Pancreas (tissue), 10 donors: ENCODE data around the gene SLC7A9. TPM values are rescaled to one million over a fixed set of nuclear protein-coding genes. Genes with fewer than 3 reads are reported as not detected.
"Not testable (repeated sequence)": the region's sequence is repeated elsewhere in the genome, so short reads cannot be mapped to it uniquely, and the experiment has no call there.

ENCODE experiments used
- ATAC-seq, 4 donors: fragments of 200-7000 bp; cut with Tn5 transposase; one replicate each; pipeline versions ENCODE4 v1.8.0 to v1.9.1; 2020; ENCODE audit warnings: mild to moderate bottlenecking in 4 of 4, moderate library complexity in 4 of 4
- DNase-seq, 6 donors: peaks; one replicate each; pipeline ENCODE4 v3.0.0-alpha.2; 2020
- FAIRE-seq: peaks from 2 replicates; lab custom pipeline; 2012; peaks lifted over from hg19 to GRCh38; lab: Jason Lieb, UNC
- H3K27ac ChIP-seq, 4 donors: fragments of 200-600 bp; sonication (generic); 1 replicate in 3 of 4; 2 replicates in 1 of 4; pipeline versions ENCODE4 v1.5.0 to v1.8.0; 2020
- H3K27me3 ChIP-seq, 4 donors: fragments of 200-600 bp; one replicate each; pipeline ENCODE4 v1.8.0; 2021
- H3K36me3 ChIP-seq, 3 donors: fragments of 200-600 bp; sonication (generic) in 1 of 3; one replicate each; pipeline versions ENCODE4 v1.5.0 to v1.8.0; 2020 to 2021
- H3K4me1 ChIP-seq, 3 donors: fragments of 200-600 bp; one replicate each; pipeline ENCODE4 v1.8.0; 2021
- H3K4me3 ChIP-seq, 4 donors: fragments of 200-600 bp; sonication (generic) in 2 of 4; one replicate each; pipeline versions ENCODE4 v1.5.0 to v1.8.0; 2020 to 2021
- H3K9me3 ChIP-seq, 4 donors: fragments of 200-600 bp; one replicate each; pipeline ENCODE4 v1.8.0; 2021
- WGBS, 2 donors: extraction: QIAGEN DNeasy Blood & Tissue Kit; methylation state at CpG; one replicate each; pipeline ENCODE4 v1.1.7; 2013; 5-methylcytosine and 5-hydroxymethylcytosine counted together
- intact Hi-C, 3 donors: fragments of 100-400 bp; cut with DNase I; formaldehyde crosslinking; loops; one replicate each; pipeline versions ENCODE4 v1.11.1 to v1.14.2; 2022
- polyA plus RNA-seq, 2 donors: library from polyadenylated mRNA; stranded (reverse); fragments of 200-250 nt; gene quantifications; one replicate each; pipeline ENCODE4 v1.2.3, GENCODE V29; 2013
- total RNA-seq, 6 donors: library from RNA; stranded (reverse); fragmentation: NEBNext Ultra II Directional in 4 of 6; extraction: Animal tissue kit (Norgen Biotek cat#: 25700) in 4 of 6; gene quantifications; one replicate each; pipeline versions ENCODE4 v1.2.1 to v1.2.4, GENCODE V29; 2021 to 2023
- TF ChIP-seq, protein P1 (sequence below), 4 donors: fragments of 200-600 bp; sonication (generic) in 3 of 4; IDR thresholded peaks; one replicate each; pipeline versions ENCODE4 v1.5.0 to v1.8.0; 2021; ENCODE audit warnings: antibody characterized with exemption in 4 of 4
- donor health status: healthy with polysubstance abuse.
- donor health status: DM: no; HTN: no; CAD: no; lungs with moderate emphysema.
- donor health status: DM: no; HTN: no; CAD: no.
- donor health status: control.
- donor health status: control.
- donor health status: Bipolar disorder and iron deficiency.
- donor health status: DM: yes; HTN: yes; CAD: no.
- donor health status: DM: no; HTN: no; CAD: no.
- donor health status: DM: no; HTN: no; CAD: no.
- donor health status: DM: yes; HTN: yes; CAD: no.

Gene SLC7A9
- total and polyA plus RNA-seq, 8 donors, result 0.08 to 1.1 (median 0.28) TPM; not detected in 3

DNA sequence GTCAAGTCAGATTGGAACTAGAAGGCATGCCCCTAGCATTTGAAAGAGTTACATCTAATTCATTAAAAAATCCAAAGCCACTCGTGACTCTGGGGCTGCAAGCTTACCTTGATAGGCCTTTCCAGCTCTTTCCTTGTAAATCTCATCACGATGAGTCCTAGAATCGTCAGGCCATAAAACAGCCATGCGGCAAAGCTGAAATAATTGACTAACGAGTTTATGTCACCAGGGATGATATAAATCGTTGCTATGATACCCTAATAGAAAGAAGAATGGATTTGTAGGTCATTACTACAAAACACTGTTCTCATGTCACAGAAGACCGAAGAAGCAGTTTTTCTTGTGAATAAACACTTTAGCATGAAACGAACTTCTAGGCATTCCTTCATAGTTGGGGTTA, 27.5 kb downstream of the SLC7A9 start:
- intact Hi-C loops, result no loop called here
- Histone ChIP-seq H3K27ac (no peak overlapping the region), H3K9me3 (no peaks in the 10 kb centered on the region), H3K27me3 (no peaks in the 10 kb centered on the region), H3K4me3 (no peak overlapping the region), H3K4me1 (no peaks in the 10 kb centered on the region), H3K36me3 (no peaks in the 10 kb centered on the region)
- FAIRE-seq (no peak), DNase-seq (no peak), ATAC-seq (no peak)
- whole genome bisulfite sequencing, 2 donors, result 74 to 86% methylated on average over 8 of the region's 8 CpGs
- TF ChIP-seq, protein P1, sequence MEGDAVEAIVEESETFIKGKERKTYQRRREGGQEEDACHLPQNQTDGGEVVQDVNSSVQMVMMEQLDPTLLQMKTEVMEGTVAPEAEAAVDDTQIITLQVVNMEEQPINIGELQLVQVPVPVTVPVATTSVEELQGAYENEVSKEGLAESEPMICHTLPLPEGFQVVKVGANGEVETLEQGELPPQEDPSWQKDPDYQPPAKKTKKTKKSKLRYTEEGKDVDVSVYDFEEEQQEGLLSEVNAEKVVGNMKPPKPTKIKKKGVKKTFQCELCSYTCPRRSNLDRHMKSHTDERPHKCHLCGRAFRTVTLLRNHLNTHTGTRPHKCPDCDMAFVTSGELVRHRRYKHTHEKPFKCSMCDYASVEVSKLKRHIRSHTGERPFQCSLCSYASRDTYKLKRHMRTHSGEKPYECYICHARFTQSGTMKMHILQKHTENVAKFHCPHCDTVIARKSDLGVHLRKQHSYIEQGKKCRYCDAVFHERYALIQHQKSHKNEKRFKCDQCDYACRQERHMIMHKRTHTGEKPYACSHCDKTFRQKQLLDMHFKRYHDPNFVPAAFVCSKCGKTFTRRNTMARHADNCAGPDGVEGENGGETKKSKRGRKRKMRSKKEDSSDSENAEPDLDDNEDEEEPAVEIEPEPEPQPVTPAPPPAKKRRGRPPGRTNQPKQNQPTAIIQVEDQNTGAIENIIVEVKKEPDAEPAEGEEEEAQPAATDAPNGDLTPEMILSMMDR (IDR thresholded peaks at IDR 0.05), result no peak

DNA sequence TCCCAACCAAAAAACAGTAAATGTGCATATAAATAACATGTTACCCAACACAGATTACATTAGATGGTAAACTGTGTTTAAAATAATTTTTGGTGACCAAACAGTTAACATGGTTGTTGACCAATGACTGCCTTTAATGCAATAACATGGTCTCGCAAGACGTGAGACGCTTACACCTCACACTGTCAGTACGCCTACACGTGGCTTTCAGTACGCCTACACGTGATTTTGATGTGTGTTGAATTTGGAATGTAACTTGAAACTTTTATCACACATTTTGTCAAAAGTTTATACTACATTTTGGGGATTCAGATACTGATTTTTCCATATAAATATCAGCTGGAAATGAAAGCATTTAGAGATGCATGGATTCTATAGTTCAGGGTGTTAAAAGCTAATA, 32.0 kb downstream of the SLC7A9 start:
- no peak for FAIRE-seq
- 62 to 76% methylated on average over 7 of the region's 7 CpGs for WGBS, 2 donors

DNA sequence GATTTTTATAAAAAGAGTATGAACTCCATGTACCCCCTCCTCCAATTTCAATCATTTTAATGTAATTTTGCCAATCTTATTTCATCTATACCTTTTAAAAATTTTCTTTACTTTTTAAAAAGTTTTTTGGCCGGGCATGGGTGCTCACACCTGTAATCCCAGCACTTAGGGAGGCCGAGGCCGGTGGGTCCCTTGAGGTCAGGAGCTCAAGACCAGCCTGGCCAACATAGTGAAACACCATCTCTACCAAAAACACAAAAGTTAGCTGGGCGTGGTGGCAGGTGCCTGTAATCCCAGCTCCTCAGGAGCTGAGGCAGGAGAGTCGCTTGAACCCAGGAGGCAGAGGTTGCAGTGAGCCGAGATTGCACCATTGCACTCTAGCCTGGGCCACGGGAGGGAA, 36.2 kb downstream of the SLC7A9 start:
- H3K4me3 ChIP-seq, H3K36me3 ChIP-seq, ATAC-seq, H3K27me3 ChIP-seq, H3K4me1 ChIP-seq, intact Hi-C loops, H3K27ac ChIP-seq, H3K9me3 ChIP-seq, FAIRE-seq, DNase-seq: not testable (repeated sequence)
- 89 to 91% methylated on average over 7 of the region's 7 CpGs for WGBS, 2 donors

More for the DNA sequence above, 32.0 kb downstream of the SLC7A9 start:
- DNase-seq (no peak), ATAC-seq (no peak)
- H3K4me1 ChIP-seq, result no peaks in the 10 kb centered on the region
- no peak overlapping the region for H3K4me3 ChIP-seq
- no peak overlapping the region for H3K27ac ChIP-seq
- H3K36me3 ChIP-seq, result no peaks in the 10 kb centered on the region
- H3K27me3 ChIP-seq, result no peaks in the 10 kb centered on the region
- H3K9me3 ChIP-seq, result no peaks in the 10 kb centered on the region
- TF ChIP-seq, protein P1 (IDR thresholded peaks at IDR 0.05), result no peak
- intact Hi-C loops, result no loop called here

DNA sequence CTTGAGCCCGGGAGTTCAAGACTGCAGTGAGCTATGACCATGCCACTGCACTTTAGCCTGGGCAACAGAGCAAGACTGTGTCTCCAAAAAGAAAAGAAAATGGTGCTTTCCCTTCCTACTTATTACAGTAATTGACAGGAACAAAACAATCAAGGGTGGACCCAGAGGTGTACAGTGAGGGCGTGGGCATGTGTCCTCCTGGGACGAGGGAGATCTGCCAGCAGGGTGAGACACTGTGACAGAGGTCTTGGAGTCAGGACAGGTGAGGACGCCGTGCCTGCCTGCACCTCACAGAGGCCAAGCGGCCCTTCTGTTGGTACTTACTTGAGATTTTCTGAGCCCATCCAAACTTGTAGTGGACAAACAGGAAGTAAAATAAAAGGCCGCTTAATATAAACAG, 36.7 kb downstream of the SLC7A9 start:
- H3K4me3 ChIP-seq, H3K36me3 ChIP-seq, H3K27me3 ChIP-seq, H3K27ac ChIP-seq, FAIRE-seq, ATAC-seq, H3K9me3 ChIP-seq, DNase-seq, intact Hi-C loops, H3K4me1 ChIP-seq: not testable (repeated sequence)
- WGBS, 2 donors, result 91% methylated on average over 7 of the region's 7 CpGs

DNA sequence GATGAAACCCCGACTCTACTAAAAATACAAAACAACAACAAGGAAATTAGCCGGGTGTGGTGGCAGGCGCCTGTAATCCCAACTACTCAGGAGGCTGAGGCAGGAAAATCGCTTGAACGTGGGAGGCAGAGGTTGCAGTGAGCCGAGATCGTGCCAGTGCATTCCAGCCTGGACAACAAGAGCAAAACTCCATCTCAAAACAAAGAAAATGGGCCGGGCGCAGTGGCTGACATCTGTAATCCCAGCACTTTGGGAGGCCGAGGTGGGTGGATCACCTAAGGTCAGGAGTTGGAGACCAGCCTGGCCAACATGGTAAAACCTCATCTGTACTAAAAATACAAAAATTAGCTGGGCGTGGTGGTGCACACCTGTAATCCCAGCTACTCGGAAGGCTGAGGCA, 37.5 kb downstream of the SLC7A9 start:
- ATAC-seq, DNase-seq, H3K9me3 ChIP-seq, H3K4me1 ChIP-seq, FAIRE-seq, H3K4me3 ChIP-seq, intact Hi-C loops, H3K27ac ChIP-seq, H3K27me3 ChIP-seq, H3K36me3 ChIP-seq: not testable (repeated sequence)
- WGBS, 2 donors, result 87 to 94% methylated on average over 12 of the region's 12 CpGs

DNA sequence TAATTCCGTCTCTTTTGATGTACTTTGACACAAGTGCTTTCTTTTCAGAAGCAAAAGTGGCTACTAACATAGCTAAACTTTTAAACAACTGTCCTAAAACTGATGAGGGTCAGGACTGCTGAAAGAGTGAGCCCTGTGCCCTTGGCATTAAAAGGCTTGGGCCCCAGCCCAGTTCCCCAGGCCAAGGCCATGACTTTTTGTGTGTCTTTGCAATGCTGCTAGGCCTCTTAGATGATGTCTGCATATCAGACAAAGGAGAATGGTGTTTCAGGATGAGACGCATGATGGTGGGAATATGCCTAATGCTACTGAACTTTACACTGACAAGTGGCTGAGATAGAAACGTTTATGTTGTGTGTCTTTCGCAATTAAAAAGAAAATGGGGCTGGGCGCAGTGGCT, 38.0 kb downstream of the SLC7A9 start:
- TF ChIP-seq, protein P1 (IDR thresholded peaks at IDR 0.05), result no peak
- no peak overlapping the region for H3K27ac ChIP-seq
- no peaks in the 10 kb centered on the region for H3K9me3 ChIP-seq
- no peak overlapping the region for H3K4me3 ChIP-seq
- no peaks in the 10 kb centered on the region for H3K36me3 ChIP-seq
- H3K27me3 ChIP-seq, result no peaks in the 10 kb centered on the region
- DNase-seq (no peak), FAIRE-seq (no peak), ATAC-seq (no peak)
- intact Hi-C loops, result no loop called here
- 76 to 89% methylated on average over 5 of the region's 5 CpGs for WGBS, 2 donors
- H3K4me1 ChIP-seq, result no peaks in the 10 kb centered on the region
